NT2/D1 (cell line): Measurements from ENCODE around the gene TRIM69.
"Not testable (repeated sequence)": the region's sequence is repeated elsewhere in the genome, so short reads cannot be mapped to it uniquely, and the experiment has no call there.

Source experiments
- DNase-seq: peaks from one replicate; pipeline ENCODE4 v3.0.0-alpha.2; 2011; ENCODE audit warnings: low read depth, low spot score
- H3K27me3 ChIP-seq: 2 replicates; pipeline ENCODE4 v1.6.0; 2011; ENCODE audit warnings: mild to moderate bottlenecking; ENCODE audit not compliant: insufficient read length, insufficient read depth
- H3K36me3 ChIP-seq: 2 replicates; pipeline ENCODE4 v1.6.1; 2011; ENCODE audit warnings: mild to moderate bottlenecking, low read length, mixed read lengths; ENCODE audit not compliant: insufficient read depth, insufficient read length
- H3K4me1 ChIP-seq: 2 replicates; pipeline ENCODE4 v1.5.1; 2011; ENCODE audit not compliant: insufficient read depth, insufficient read length
- H3K4me3 ChIP-seq: 2 replicates; pipeline ENCODE4 v1.5.1; 2011; ENCODE audit warnings: low read depth; ENCODE audit not compliant: insufficient read length
- H3K9ac ChIP-seq: 2 replicates; pipeline ENCODE4 v1.6.0; 2011; ENCODE audit warnings: low read depth; ENCODE audit not compliant: insufficient read length
- H3K9me3 ChIP-seq: 2 replicates; pipeline ENCODE4 v1.5.1; 2011; ENCODE audit warnings: mild to moderate bottlenecking, low read length; ENCODE audit not compliant: insufficient read depth
- SUZ12 ChIP-seq: IDR thresholded peaks from 2 replicates; pipeline ENCODE4 v1.6.1; 2011; ENCODE audit not compliant: insufficient read length, insufficient read depth; ENCODE audit errors: extremely low read depth
- YY1 ChIP-seq: IDR thresholded peaks from 2 replicates; pipeline ENCODE4 v1.6.1; 2011; ENCODE audit not compliant: insufficient read length, insufficient read depth
- ZNF274 ChIP-seq: IDR thresholded peaks from 2 replicates; pipeline ENCODE4 v1.6.1; 2011; ENCODE audit warnings: mild to moderate bottlenecking, low read depth, low read length

TRIM69 gene

GRCh38 chr15:44719293-44719999 lies 16.9 kb upstream of the TRIM69 start:
- TF ChIP-seq YY1 = no peak
- TF ChIP-seq SUZ12 = no peak
- TF ChIP-seq ZNF274 = no peak
- DNase-seq = no peak
- peaks cover 39% of the 10 kb centered on the region for H3K36me3 ChIP-seq
- H3K9ac ChIP-seq = no peak overlapping the region
- H3K9me3 ChIP-seq = no peaks in the 10 kb centered on the region
- H3K4me3 ChIP-seq = no peak overlapping the region
- H3K27me3 ChIP-seq = no peaks in the 10 kb centered on the region
- H3K4me1 ChIP-seq = no peaks in the 10 kb centered on the region

- H3K4me3 ChIP-seq, H3K27me3 ChIP-seq, H3K9ac ChIP-seq, H3K4me1 ChIP-seq, DNase-seq, H3K9me3 ChIP-seq: not testable (repeated sequence)
- peaks cover 36% of the 10 kb centered on the region for H3K36me3 ChIP-seq
Observed at GRCh38 chr15:44720000-44720435, 16.3 kb upstream of the TRIM69 start.

- H3K4me1 ChIP-seq = no peaks in the 10 kb centered on the region
- DNase-seq = no peak
- no peak overlapping the region for H3K4me3 ChIP-seq
- peaks cover 30% of the 10 kb centered on the region for H3K36me3 ChIP-seq
- no peaks in the 10 kb centered on the region for H3K9me3 ChIP-seq
- no peak overlapping the region for H3K9ac ChIP-seq
- TF ChIP-seq SUZ12 (no peak), YY1 (no peak), ZNF274 (no peak)
- H3K27me3 ChIP-seq = no peaks in the 10 kb centered on the region
Observed at GRCh38 chr15:44720460-44721176, 15.7 kb upstream of the TRIM69 start.

GRCh38 chr15:44722011-44722410 lies 14.3 kb upstream of the TRIM69 start:
- peaks cover 17% of the 10 kb centered on the region for H3K36me3 ChIP-seq
- H3K27me3 ChIP-seq = no peaks in the 10 kb centered on the region
- no peak for DNase-seq
- no peak overlapping the region for H3K9ac ChIP-seq
- no peaks in the 10 kb centered on the region for H3K9me3 ChIP-seq
- H3K4me3 ChIP-seq = no peak overlapping the region
- peaks cover 2% of the 10 kb centered on the region for H3K4me1 ChIP-seq
- TF ChIP-seq SUZ12 (no peak), YY1 (no peak), ZNF274 (no peak)

GRCh38 chr15:44726136-44726535 lies 10.2 kb upstream of the TRIM69 start:
- Histone ChIP-seq H3K4me3 (no peak overlapping the region), H3K4me1 (peaks cover 2% of the 10 kb centered on the region)

GRCh38 chr15:44726568-44727484 lies 9.5 kb upstream of the TRIM69 start:
- TF ChIP-seq ZNF274 (no peak), YY1 (no peak), SUZ12 (no peak)
- no peak overlapping the region for H3K9ac ChIP-seq
- H3K4me1 ChIP-seq = peaks cover 2% of the 10 kb centered on the region

More at GRCh38 chr15:44726136-44726535, 10.2 kb upstream of the TRIM69 start:
- H3K36me3 ChIP-seq = no peaks in the 10 kb centered on the region
- no peak overlapping the region for H3K9ac ChIP-seq
- no peak for DNase-seq
- H3K27me3 ChIP-seq = peaks cover 12% of the 10 kb centered on the region
- H3K9me3 ChIP-seq = no peaks in the 10 kb centered on the region
- no peak for TF ChIP-seq YY1
- TF ChIP-seq SUZ12 = no peak
- TF ChIP-seq ZNF274 = no peak

More at GRCh38 chr15:44726568-44727484, 9.5 kb upstream of the TRIM69 start:
- Histone ChIP-seq H3K4me3 (no peak overlapping the region), H3K27me3 (peaks cover 12% of the 10 kb centered on the region), H3K36me3 (peaks cover 6% of the 10 kb centered on the region), H3K9me3 (no peaks in the 10 kb centered on the region)
- no peak for DNase-seq
